Esophagus squamous epithelium (tissue), 5 donors: ENCODE data around the gene PLK5. TPM values are rescaled to one million over a fixed set of nuclear protein-coding genes. Genes with fewer than 3 reads are reported as not detected.

ENCODE experiments used
- DNase-seq: peaks from one replicate; lab custom pipeline; 2025; lab: John Stamatoyannopoulos, UW
- H3K27ac ChIP-seq, 4 donors: fragments of 200-600 bp; sonication (generic); one replicate each; pipeline ENCODE4 v1.5.1; 2016 to 2019; ENCODE audit warnings: mild to moderate bottlenecking in 1 of 4
- H3K27me3 ChIP-seq, 4 donors: fragments of 200-600 bp; sonication (generic); 1 replicate in 3 of 4; 2 replicates in 1 of 4; pipeline versions ENCODE4 v1.5.1 to v1.6.0; 2017 to 2021; ENCODE audit warnings: antibody characterized with exemption in 1 of 4
- H3K36me3 ChIP-seq, 3 donors: fragments of 200-600 bp; sonication (generic); one replicate each; pipeline ENCODE4 v1.5.1; 2016 to 2019
- H3K4me1 ChIP-seq, 3 donors: fragments of 200-600 bp; sonication (generic); one replicate each; pipeline ENCODE4 v1.5.1; 2017 to 2019
- H3K4me3 ChIP-seq, 4 donors: fragments of 200-600 bp; sonication (generic); 1 replicate in 3 of 4; 2 replicates in 1 of 4; pipeline ENCODE4 v1.5.1; 2016 to 2019; ENCODE audit warnings: mild to moderate bottlenecking in 2 of 4, moderate library complexity in 1 of 4
- H3K9me3 ChIP-seq, 3 donors: fragments of 200-600 bp; sonication (generic); one replicate each; pipeline ENCODE4 v1.5.1; 2016 to 2019
- CTCF ChIP-seq, 6 experiments: fragments of 450-650 bp in 4 of 6; fragments of 200-600 bp in 2 of 6; sonication (generic) in 2 of 6; IDR thresholded peaks; one replicate each; pipeline ENCODE4 v1.5.1; 2016 to 2019; ENCODE audit warnings: antibody characterized with exemption in 6 of 6, mild to moderate bottlenecking in 4 of 6, moderate library complexity in 4 of 6
- POLR2A ChIP-seq, 4 donors: fragments of 450-650 bp; IDR thresholded peaks; one replicate each; pipeline ENCODE4 v1.6.1; 2017; ENCODE audit warnings: antibody characterized with exemption in 4 of 4, mild to moderate bottlenecking in 4 of 4, moderate library complexity in 3 of 4
- WGBS, 2 donors: methylation state at CpG; one replicate each; pipeline ENCODE4 v1.1.5; 2018; 5-methylcytosine and 5-hydroxymethylcytosine counted together
- intact Hi-C: fragments of 100-400 bp; cut with DNase I; formaldehyde crosslinking; loops from one replicate; pipeline ENCODE4 v1.15.0; 2022
- total RNA-seq, 4 donors: library from RNA; depleted of rRNA; stranded (reverse); fragments of >200 nt; gene quantifications; one replicate each; pipeline ENCODE4 v1.1.0, GENCODE V29; 2016
- donor health status: DM: yes; HTN: yes; CAD: no.

PLK5 gene
- total RNA-seq, 4 donors from 2014 or later = 0.19 to 0.66 TPM; not detected in 2

GRCh38 chr19:1509602-1510441 lies 14.1 kb upstream of the PLK5 start:
- peaks cover 0 to 38% (median 0%) of the 10 kb centered on the region in 4 donors for H3K27me3 ChIP-seq
- H3K27ac ChIP-seq = peak overlapping the region; percentile 81 to 91 (median 87)

GRCh38 chr19:1510442-1510806 lies 13.5 kb upstream of the PLK5 start:
- Histone ChIP-seq H3K36me3 (peaks cover 0 to 10% (median 0%) of the 10 kb centered on the region in 3 donors), H3K27ac (peak overlapping the region; percentile 81 to 91 (median 87)), H3K27me3 (peaks cover 0 to 43% (median 0%) of the 10 kb centered on the region in 4 donors), H3K4me3 (peak overlapping the region in 2 of 4 donors; percentile 33 to 47), H3K9me3 (no peaks in the 10 kb centered on the region), H3K4me1 (peaks cover 41 to 73% (median 44%) of the 10 kb centered on the region in 3 donors)
- DNase-seq = no peak
- no peak for TF ChIP-seq CTCF (IDR thresholded peaks at IDR 0.05)
- TF ChIP-seq POLR2A (IDR thresholded peaks at IDR 0.05) = no peak
- 36% methylated on average over 12 of the region's 25 CpGs; no CpG with 5 or more reads in 1 of the 2 donors for WGBS, 2 donors
- intact Hi-C loops = no loop called here

More at GRCh38 chr19:1509602-1510441, 14.1 kb upstream of the PLK5 start:
- DNase-seq = no peak
- 28 to 33% methylated on average over 7 to 9 of the region's 11 CpGs for WGBS, 2 donors
- TF ChIP-seq POLR2A (IDR thresholded peaks at IDR 0.05) (no peak), CTCF (IDR thresholded peaks at IDR 0.05) (no peak)
- Histone ChIP-seq H3K36me3 (peaks cover 0 to 16% (median 0%) of the 10 kb centered on the region in 3 donors), H3K9me3 (no peaks in the 10 kb centered on the region), H3K4me1 (peaks cover 41 to 73% (median 44%) of the 10 kb centered on the region in 3 donors), H3K4me3 (peak overlapping the region in 2 of 4 donors; percentile 33 to 47)
- intact Hi-C loops = no loop called here

- intact Hi-C loops = no loop called here
- DNase-seq = no peak
These were observed 13.1 kb upstream of the PLK5 start for GRCh38 chr19:1510807-1511206.

DNA sequence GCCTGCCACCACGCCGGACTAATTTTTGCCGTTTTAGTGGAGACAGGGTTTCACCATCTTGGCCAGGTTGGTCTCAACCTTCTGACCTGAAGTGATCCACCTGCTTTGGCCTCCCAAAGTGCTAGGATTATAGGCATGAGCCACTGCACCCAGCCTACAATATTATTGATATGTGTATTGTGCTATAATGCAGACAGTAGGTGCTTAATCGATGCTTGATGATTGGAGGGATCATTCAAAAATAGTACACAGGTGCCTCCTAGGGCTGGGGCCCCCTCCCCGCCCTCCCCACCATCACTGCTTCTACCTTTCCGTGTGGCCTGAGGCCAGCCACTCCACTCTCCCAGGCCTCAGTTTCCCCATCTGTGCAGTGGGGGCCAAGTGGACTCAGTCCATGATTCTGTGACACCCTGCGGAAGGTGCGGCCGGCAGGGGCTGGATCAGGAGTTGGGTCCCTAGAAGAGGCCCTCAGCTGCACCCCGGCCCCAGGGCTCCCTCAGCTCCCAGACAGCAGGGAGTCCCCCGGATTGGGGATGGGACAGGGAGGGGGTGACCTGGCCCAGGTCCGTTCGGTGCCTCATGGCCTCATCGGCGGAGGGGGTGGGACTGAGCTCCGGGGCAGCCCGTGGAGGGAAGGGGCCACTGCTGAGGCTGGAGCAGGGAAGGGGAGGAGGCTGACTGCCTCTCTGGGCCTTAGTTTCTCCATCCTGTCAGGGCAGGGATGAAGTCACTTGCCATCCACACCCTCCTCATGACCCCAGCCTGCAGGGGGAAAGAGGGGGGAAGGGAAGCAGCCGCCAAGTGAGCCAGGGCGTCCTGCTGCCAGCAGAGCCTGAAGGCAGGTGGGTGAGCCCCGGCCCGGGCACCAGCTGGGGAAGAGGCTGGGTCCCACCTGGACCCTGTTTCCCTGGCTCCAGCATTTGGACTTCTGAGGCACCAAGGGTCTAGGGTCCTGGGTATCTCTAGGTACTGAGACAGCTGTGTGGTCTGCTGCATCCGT lies 12.3 kb upstream of the PLK5 start:
- no peaks in the 10 kb centered on the region for H3K36me3 ChIP-seq
- TF ChIP-seq POLR2A (IDR thresholded peaks at IDR 0.05) (no peak), CTCF (IDR thresholded peaks at IDR 0.05) (no peak)
- H3K27me3 ChIP-seq = peaks cover 0 to 48% (median 0%) of the 10 kb centered on the region in 4 donors
- H3K4me1 ChIP-seq = peaks cover 41 to 73% (median 44%) of the 10 kb centered on the region in 3 donors
- intact Hi-C loops = no loop called here
- H3K9me3 ChIP-seq = no peaks in the 10 kb centered on the region
- peak overlapping the region; percentile 88 to 91 (median 89) for H3K27ac ChIP-seq
- WGBS, 2 donors = 42 to 63% methylated on average over 3 to 9 of the region's 22 CpGs
- DNase-seq = no peak
- peak overlapping the region; percentile 49 to 77 (median 60) for H3K4me3 ChIP-seq

More at GRCh38 chr19:1510807-1511206, 13.1 kb upstream of the PLK5 start:
- Histone ChIP-seq H3K27me3 (peaks cover 0 to 43% (median 0%) of the 10 kb centered on the region in 4 donors), H3K9me3 (no peaks in the 10 kb centered on the region), H3K4me3 (peak overlapping the region in 2 of 4 donors; percentile 47 to 68), H3K36me3 (peaks cover 0 to 6% (median 0%) of the 10 kb centered on the region in 3 donors), H3K4me1 (peaks cover 41 to 73% (median 44%) of the 10 kb centered on the region in 3 donors), H3K27ac (peak overlapping the region; percentile 81 to 91 (median 87))
- TF ChIP-seq CTCF (IDR thresholded peaks at IDR 0.05) (no peak), POLR2A (IDR thresholded peaks at IDR 0.05) (no peak)
- 25 to 28% methylated on average over 6 to 8 of the region's 9 CpGs for WGBS, 2 donors
